Right lobe of liver (tissue), 4 donors: ENCODE measurements around the gene MSX2.

Experiments used
- CTCF ChIP-seq, 4 donors: fragments of 200-600 bp in 3 of 4; fragments of 450-650 bp in 1 of 4; IDR thresholded peaks; one replicate each; pipeline versions ENCODE4 v1.5.1 to v1.8.0; 2016 to 2022; ENCODE audit warnings: antibody characterized with exemption in 4 of 4, mild to moderate bottlenecking in 2 of 4
- POLR2A ChIP-seq: fragments of 450-650 bp; IDR thresholded peaks from one replicate; pipeline ENCODE4 v1.6.1; 2017; ENCODE audit warnings: antibody characterized with exemption, mild to moderate bottlenecking
- donor health status: DM: no; HTN: no; CAD: no.
- donor health status: DM: no; HTN: no; CAD: no.
- donor health status: DM: no; HTN: yes; CAD: no.

GRCh38 chr5:174721530-174722432, 2.6 kb upstream of the MSX2 start:
- TF ChIP-seq CTCF (IDR thresholded peaks at IDR 0.05) (no peak), POLR2A (no peak)
